GM19372 (cell line): ENCODE data around the gene GLDN.

ENCODE experiments used
- ATAC-seq: cut with Tn5 transposase; IDR thresholded peaks from one replicate; pipeline ENCODE4 v1.9.1; 2021; ENCODE audit warnings: mild to moderate bottlenecking, low read depth, moderate library complexity; ENCODE audit not compliant: unreplicated experiment

Gene GLDN

DNA sequence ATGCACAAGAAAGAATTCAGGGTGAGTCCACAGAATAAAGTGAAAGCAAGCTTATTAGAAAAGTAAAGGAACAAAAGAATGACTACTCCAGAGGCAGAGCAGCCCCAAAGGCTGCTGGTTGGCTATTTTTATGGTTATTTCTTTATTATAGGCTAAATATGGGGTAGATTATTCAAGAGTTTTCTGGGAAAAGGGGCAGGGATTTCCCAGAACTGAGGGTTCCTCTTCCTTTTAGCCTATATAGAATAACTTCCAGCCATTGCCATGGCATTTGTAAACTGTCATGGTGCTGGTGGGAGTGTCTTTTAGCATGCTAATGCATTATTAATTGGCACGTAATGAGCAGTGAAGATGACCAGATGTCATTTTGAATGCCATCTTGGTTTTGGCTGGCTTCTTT is 13.6 kb downstream of the GLDN start:
- ATAC-seq, result no peak

GRCh38 chr15:51356147-51356546 is 14.7 kb downstream of the GLDN start:
- ATAC-seq, result no peak

DNA sequence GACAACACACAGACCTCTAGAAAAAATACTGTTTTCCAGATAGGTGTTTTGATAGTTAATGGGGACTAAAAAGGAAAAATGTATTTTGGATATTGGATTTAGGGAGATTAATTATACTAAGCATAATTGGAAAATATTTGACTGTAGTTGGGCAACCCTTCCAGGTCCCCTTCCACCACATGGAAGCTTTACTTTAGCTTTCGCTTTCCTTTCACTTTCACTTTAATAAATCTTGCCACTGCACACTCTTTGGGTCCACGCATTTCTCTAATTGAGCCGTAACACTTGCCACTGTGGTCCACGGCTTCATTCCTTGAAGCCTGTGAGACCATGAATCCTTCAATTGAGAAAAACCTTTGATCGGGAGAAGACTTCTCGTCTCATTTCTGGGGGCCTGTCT is 15.5 kb downstream of the GLDN start:
- ATAC-seq, result no peak

DNA sequence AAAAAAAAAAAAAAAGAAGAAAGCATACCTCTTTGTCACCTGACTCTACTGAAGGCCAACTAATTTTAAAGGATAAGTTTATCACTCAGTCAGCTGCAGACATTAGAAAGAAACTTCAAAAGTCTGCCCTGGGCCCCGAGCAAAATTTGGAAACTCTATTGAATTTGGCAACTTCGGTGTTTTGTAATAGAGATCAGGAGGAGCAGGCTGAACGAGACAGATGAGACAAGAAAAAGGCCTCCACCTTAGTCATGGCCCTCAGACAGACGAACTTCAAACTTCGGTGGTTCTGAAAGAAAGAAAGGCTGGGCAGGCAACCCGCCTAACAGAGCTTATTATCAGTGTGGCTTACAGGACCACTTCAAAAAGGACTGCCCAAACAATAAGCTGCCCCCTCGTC is 18.5 kb downstream of the GLDN start:
- ATAC-seq, result no peak

GRCh38 chr15:51363383-51363782 is 21.9 kb downstream of the GLDN start:
- no peak for ATAC-seq

- ATAC-seq, result no peak
Measured at GRCh38 chr15:51365417-51365816, 24.0 kb downstream of the GLDN start.

DNA sequence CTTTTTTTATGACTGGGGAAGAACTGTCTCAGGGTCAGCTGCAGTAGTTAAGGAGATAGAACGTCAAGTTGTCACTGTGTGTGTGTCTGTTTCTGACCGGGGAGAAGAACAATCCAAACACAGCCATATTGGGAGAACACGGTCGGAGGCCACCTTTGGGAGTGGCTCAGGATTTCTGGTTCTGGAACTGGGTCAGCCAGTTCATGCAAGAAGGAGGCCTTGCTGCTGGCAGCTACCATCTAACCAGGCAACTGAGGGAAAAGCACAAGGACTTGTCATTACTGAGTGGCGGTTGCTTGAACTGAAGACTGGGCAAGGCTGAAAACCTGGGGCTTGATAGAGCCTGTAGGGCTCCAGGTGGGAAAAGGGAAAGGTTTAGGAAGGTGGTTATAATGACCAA is 24.6 kb downstream of the GLDN start:
- no peak for ATAC-seq

- ATAC-seq, result no peak
Measured at GRCh38 chr15:51366920-51367319, 25.5 kb downstream of the GLDN start.

DNA sequence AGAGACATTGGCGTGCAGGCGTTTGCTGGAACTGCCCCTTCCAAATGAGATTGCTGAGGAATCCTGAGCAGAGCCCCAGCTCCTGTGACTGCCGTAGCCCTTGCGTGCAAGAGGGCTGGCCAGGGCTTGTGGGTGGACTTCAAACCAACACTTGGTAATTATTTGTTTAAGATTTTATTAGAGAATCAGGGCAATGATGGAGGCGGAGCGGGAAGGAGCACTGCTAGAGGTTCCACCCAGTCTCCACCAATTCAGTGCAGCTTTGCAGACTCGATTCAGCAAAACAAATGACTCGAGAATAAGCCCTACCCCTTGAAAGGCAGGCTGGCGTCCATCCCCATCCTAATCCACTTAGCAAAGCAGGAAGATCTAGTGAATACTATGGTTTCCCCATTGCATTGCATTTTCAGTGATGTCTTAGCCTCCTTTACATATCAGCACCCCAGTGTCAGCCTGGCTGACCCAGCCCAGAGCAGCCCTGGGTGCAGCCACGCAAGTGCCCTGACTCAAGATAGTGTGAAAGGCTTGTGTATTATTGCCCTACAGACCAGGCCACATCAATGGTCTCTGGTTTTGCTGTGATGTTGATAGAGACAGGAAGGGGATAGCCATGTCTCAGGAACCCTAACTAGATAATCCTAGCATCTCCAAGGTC is 26.0 kb downstream of the GLDN start:
- ATAC-seq, result no peak

DNA sequence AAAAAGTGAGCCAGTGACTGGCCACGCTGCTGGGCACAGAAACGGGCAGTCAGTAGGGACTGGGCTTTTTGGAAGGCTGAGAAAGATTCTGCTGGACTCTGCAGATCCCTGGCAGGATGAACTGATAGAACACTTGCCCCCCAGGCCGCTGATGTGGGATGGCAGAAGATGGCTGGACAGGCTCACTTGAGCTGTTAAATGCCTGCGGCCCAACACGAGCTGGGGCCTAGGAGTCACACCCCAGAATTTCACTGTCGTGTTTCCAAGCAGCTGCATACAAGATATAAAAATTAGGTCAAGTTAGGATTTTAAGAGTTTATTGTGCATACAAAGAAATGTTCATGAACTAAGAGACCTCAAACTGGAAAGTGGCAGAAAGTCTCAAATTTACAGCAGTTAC is 26.9 kb downstream of the GLDN start:
- ATAC-seq, result no peak

GRCh38 chr15:51368751-51369450 is 27.4 kb downstream of the GLDN start:
- ATAC-seq, result no peak

GRCh38 chr15:51369451-51369761 is 28.0 kb downstream of the GLDN start:
- no peak for ATAC-seq

DNA sequence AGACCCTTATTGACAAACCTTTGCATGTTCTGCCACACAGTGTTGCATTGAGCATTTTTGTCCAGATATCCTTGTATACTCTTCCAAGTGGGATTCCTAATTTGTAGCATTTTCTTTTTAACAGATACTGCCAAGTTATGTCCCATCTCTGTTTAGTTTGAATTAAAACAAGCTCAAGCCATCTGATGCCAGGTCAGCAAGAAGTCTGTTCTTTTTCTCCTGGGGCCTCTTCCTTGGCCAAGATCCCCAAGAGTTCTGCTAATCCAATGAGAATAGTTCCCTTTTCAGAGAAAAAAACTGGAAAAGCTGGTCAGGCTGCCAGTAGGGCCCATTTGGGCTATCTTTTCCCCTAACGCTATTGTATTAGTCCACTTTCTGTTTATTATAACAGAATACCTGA is 29.8 kb downstream of the GLDN start:
- no peak for ATAC-seq

- no peak for ATAC-seq
Measured at GRCh38 chr15:51374131-51374530, 32.7 kb downstream of the GLDN start.

GRCh38 chr15:51375966-51376640 is 34.6 kb downstream of the GLDN start:
- no peak for ATAC-seq

GRCh38 chr15:51377038-51377786 is 35.8 kb downstream of the GLDN start:
- no peak for ATAC-seq

DNA sequence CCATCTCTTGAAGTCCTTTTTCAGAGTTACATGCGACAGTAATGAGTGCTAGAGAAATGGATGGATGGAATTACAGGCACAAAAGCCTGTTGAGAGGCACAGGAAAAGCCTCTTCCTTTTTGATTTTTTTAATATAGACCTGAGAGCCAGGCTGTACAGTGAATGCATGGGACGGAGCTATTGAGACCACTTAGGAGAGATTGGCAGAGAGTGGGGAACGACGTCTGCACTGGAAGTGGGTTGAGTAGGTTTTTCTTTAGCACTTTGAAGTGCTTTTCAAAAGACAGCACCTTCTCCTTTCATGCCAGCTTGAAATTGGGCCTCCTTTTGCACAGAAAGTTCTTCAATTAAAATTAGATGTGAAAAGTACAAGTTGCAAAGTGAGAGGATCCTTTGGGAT is 37.0 kb downstream of the GLDN start:
- ATAC-seq, result no peak

- no peak for ATAC-seq
Measured at GRCh38 chr15:51379390-51379789, 37.9 kb downstream of the GLDN start.

GRCh38 chr15:51380999-51381806 is 39.7 kb downstream of the GLDN start:
- peak; percentile 89 for ATAC-seq

- ATAC-seq, result no peak
Measured at GRCh38 chr15:51382787-51383186, 41.3 kb downstream of the GLDN start.

DNA sequence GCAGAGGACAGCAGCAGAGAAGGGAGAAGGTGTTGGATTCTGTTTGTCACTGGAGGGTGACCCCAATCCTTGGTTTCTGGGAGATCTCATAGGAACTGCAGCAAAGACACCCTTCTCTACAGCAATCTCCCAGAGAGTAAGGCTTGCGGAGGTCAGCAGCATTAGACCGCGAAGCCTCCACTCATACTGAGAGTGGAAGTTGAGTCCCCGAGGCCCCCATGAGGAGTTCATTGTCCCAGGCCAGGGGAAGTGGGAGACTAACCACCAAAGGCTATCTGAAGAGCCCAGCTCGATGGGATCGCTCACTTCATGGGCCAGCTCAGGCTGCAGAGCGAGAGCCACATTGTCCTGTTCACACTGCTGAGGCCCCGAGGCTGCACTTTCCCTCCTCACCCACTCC is 44.6 kb downstream of the GLDN start:
- no peak for ATAC-seq
